ENCODE measurements around the gene NFKBIB. TPM values are rescaled to one million over a fixed set of nuclear protein-coding genes. Genes with fewer than 3 reads are reported as not detected.

The NFKBIB gene
- total RNA-seq, 1 experiment from 2014 or later = 43.7 TPM

- intact Hi-C loops (cut with micrococcal nuclease) = no loop called here
- POLR2A ChIA-PET (ENCODE audit: unreplicated experiment) = no interaction called here
- H2AFZ ChIP-seq (ENCODE audit: low read length) = no peak overlapping the region
- ATAC-seq (no peak), DNase-seq (no peak)
- H3K79me2 ChIP-seq (ENCODE audit: low read length) = no peaks in the 10 kb centered on the region
- no peaks in the 10 kb centered on the region for H3K9me2 ChIP-seq (replicated peaks; ENCODE audit: low read length)
- no peaks in the 10 kb centered on the region for H4K20me1 ChIP-seq (ENCODE audit: low read length)
- no peaks in the 10 kb centered on the region for H3F3A ChIP-seq (ENCODE audit: low read length, unreplicated experiment)
- CTCF ChIA-PET = no interaction called here
- H3K4me2 ChIP-seq (ENCODE audit: low read length) = no peak overlapping the region
- H3K36me3 ChIP-seq (ENCODE audit: low read depth, low read length) = no peaks in the 10 kb centered on the region
- TF ChIP-seq CTCF (conservative IDR thresholded peaks at IDR 0.05; ENCODE audit: low read depth, low read length) (no peak), EZH2phosphoT487 (IDR thresholded peaks at IDR 0.05; ENCODE audit: borderline replicate concordance, low read length) (no peak), EZH2 (IDR thresholded peaks at IDR 0.05; ENCODE audit: low read length, unreplicated experiment) (no peak)
- BruUV-seq (replicated peaks) = no TSS peak
- no peaks in the 10 kb centered on the region for H3K9me3 ChIP-seq (ENCODE audit: low read length)
- H3K4me3 ChIP-seq (ENCODE audit: low read length) = no peak overlapping the region
- H3K27me3 ChIP-seq (ENCODE audit: low read length) = no peaks in the 10 kb centered on the region
- H3K27ac ChIP-seq (ENCODE audit: low read length) = no peak overlapping the region
- H3K4me1 ChIP-seq (ENCODE audit: insufficient read depth, low read length) = no peaks in the 10 kb centered on the region
- no peak overlapping the region for H3K9ac ChIP-seq (ENCODE audit: low read length)
Observed at GRCh38 chr19:38891771-38892170, 8.0 kb upstream of the NFKBIB start.

- Histone ChIP-seq H3K9ac (ENCODE audit: low read length) (no peak overlapping the region), H3K36me3 (ENCODE audit: low read depth, low read length) (no peaks in the 10 kb centered on the region), H3K4me2 (ENCODE audit: low read length) (no peak overlapping the region), H2AFZ (ENCODE audit: low read length) (no peak overlapping the region), H3K4me3 (ENCODE audit: low read length) (no peak overlapping the region), H3K9me3 (ENCODE audit: low read length) (no peaks in the 10 kb centered on the region), H3K27me3 (ENCODE audit: low read length) (no peaks in the 10 kb centered on the region), H4K20me1 (ENCODE audit: low read length) (no peaks in the 10 kb centered on the region), H3K4me1 (ENCODE audit: insufficient read depth, low read length) (no peaks in the 10 kb centered on the region), H3K27ac (ENCODE audit: low read length) (no peak overlapping the region), H3F3A (ENCODE audit: low read length, unreplicated experiment) (no peaks in the 10 kb centered on the region), H3K79me2 (ENCODE audit: low read length) (no peaks in the 10 kb centered on the region), H3K9me2 (replicated peaks; ENCODE audit: low read length) (no peaks in the 10 kb centered on the region)
- no TSS peak for BruUV-seq (replicated peaks)
- ATAC-seq (no peak), DNase-seq (no peak)
- intact Hi-C loops (cut with micrococcal nuclease) = no loop called here
- no peak for TF ChIP-seq EZH2 (IDR thresholded peaks at IDR 0.05; ENCODE audit: low read length, unreplicated experiment)
- no peak for TF ChIP-seq CTCF (conservative IDR thresholded peaks at IDR 0.05; ENCODE audit: low read depth, low read length)
- no peak for TF ChIP-seq EZH2phosphoT487 (IDR thresholded peaks at IDR 0.05; ENCODE audit: borderline replicate concordance, low read length)
- ChIA-PET CTCF (no interaction called here), POLR2A (ENCODE audit: unreplicated experiment) (no interaction called here)
Observed at GRCh38 chr19:38892841-38893240, 6.9 kb upstream of the NFKBIB start.

GRCh38 chr19:38893341-38893771, 6.4 kb upstream of the NFKBIB start:
- DNase-seq (no peak), ATAC-seq (no peak)
- Histone ChIP-seq H3K4me3 (ENCODE audit: low read length) (no peak overlapping the region), H3F3A (ENCODE audit: low read length, unreplicated experiment) (no peaks in the 10 kb centered on the region), H4K20me1 (ENCODE audit: low read length) (no peaks in the 10 kb centered on the region), H3K9me2 (replicated peaks; ENCODE audit: low read length) (no peaks in the 10 kb centered on the region), H2AFZ (ENCODE audit: low read length) (no peak overlapping the region), H3K36me3 (ENCODE audit: low read depth, low read length) (no peaks in the 10 kb centered on the region), H3K9me3 (ENCODE audit: low read length) (no peaks in the 10 kb centered on the region), H3K27ac (ENCODE audit: low read length) (no peak overlapping the region), H3K27me3 (ENCODE audit: low read length) (no peaks in the 10 kb centered on the region), H3K4me2 (ENCODE audit: low read length) (no peak overlapping the region), H3K79me2 (ENCODE audit: low read length) (0 out of 2 replicates have a peak, but pooled peaks cover 4% of the 10 kb centered on the region), H3K9ac (ENCODE audit: low read length) (no peak overlapping the region), H3K4me1 (ENCODE audit: insufficient read depth, low read length) (0 out of 2 replicates have a peak, but pooled peaks cover 3% of the 10 kb centered on the region)
- intact Hi-C loops (cut with micrococcal nuclease) = no loop called here
- ChIA-PET POLR2A (ENCODE audit: unreplicated experiment) (no interaction called here), CTCF (no interaction called here)
- TF ChIP-seq CTCF (conservative IDR thresholded peaks at IDR 0.05; ENCODE audit: low read depth, low read length) (no peak), EZH2 (IDR thresholded peaks at IDR 0.05; ENCODE audit: low read length, unreplicated experiment) (no peak), EZH2phosphoT487 (IDR thresholded peaks at IDR 0.05; ENCODE audit: borderline replicate concordance, low read length) (no peak)
- no TSS peak for BruUV-seq (replicated peaks)

Measured in PC-3 (cell line).